ENCODE measurements around the gene KCNS1. TPM values are rescaled to one million over a fixed set of nuclear protein-coding genes. Genes with fewer than 3 reads are reported as not detected.

The KCNS1 gene
- polyA plus RNA-seq, 1 donor (not counting 4 experiments of a cell fraction or from before 2014, with no cell fraction given) = 1.5 TPM

DNA sequence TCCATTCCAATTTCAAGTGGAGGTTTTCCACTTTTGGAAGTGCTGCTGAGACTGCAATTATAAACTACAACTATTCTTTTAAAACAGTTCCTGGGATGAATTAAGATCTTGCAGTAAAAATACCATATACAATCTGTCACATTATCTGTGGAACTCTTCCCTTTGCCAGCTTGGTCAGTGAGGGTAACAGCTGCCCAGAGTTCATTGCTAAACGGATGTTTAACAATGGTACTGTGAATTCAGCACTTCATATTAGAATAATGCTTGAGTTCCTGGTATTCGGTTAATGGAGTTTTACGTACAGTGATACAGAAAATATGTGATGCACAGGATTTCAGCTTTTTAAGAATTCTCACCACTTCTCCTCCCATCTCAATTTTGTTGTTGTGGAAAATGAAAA is 51.5 kb downstream of the KCNS1 start:
- H3K27me3 ChIP-seq (ENCODE audit: control insufficient read depth, extremely low read depth, insufficient read depth, low read length) = no peaks in the 10 kb centered on the region
- dilution Hi-C loops (cut with MboI; ENCODE audit: extremely low pct_ligation_motif_present, low sequenced_read_pairs) = no loop called here
- DNase-seq (ENCODE audit: low read depth, low spot score) (no peak), FAIRE-seq (no peak)
- no peak overlapping the region for H2AFZ ChIP-seq (ENCODE audit: control insufficient read depth, low read length)
- no peaks in the 10 kb centered on the region for H3K9me1 ChIP-seq (ENCODE audit: control insufficient read depth, extremely low read depth, insufficient read depth, low read length)
- H3K4me2 ChIP-seq (ENCODE audit: control insufficient read depth, extremely low read depth, insufficient read depth, low read depth, low read length) = no peak overlapping the region
- H3K9me3 ChIP-seq (ENCODE audit: control insufficient read depth, low read depth, low read length) = no peaks in the 10 kb centered on the region
- H3K27ac ChIP-seq (ENCODE audit: control insufficient read depth, insufficient read depth, low read length) = no peak overlapping the region
- peaks cover 8% of the 10 kb centered on the region for H3K4me1 ChIP-seq (ENCODE audit: control insufficient read depth, extremely low read depth, insufficient read depth, low read length)
- H3K4me3 ChIP-seq (ENCODE audit: control insufficient read depth in 2 of 3, extremely low read depth in 1 of 3, insufficient read depth in 2 of 3, low read depth in 1 of 3, low read length in 3 of 3) = no peak overlapping the region
- TF ChIP-seq, protein P1, sequence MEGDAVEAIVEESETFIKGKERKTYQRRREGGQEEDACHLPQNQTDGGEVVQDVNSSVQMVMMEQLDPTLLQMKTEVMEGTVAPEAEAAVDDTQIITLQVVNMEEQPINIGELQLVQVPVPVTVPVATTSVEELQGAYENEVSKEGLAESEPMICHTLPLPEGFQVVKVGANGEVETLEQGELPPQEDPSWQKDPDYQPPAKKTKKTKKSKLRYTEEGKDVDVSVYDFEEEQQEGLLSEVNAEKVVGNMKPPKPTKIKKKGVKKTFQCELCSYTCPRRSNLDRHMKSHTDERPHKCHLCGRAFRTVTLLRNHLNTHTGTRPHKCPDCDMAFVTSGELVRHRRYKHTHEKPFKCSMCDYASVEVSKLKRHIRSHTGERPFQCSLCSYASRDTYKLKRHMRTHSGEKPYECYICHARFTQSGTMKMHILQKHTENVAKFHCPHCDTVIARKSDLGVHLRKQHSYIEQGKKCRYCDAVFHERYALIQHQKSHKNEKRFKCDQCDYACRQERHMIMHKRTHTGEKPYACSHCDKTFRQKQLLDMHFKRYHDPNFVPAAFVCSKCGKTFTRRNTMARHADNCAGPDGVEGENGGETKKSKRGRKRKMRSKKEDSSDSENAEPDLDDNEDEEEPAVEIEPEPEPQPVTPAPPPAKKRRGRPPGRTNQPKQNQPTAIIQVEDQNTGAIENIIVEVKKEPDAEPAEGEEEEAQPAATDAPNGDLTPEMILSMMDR (optimal IDR thresholded peaks at IDR 0.05 in 1 of 3, IDR thresholded peaks at IDR 0.05 in 1 of 3, conservative IDR thresholded peaks at IDR 0.05 in 1 of 3; ENCODE audit: extremely low read depth in 1 of 3, insufficient read depth in 2 of 3, low read length in 3 of 3) = no peak
- no peak for TF ChIP-seq EZH2 (IDR thresholded peaks at IDR 0.05; ENCODE audit: low read length)
- no peak overlapping the region for H3K9ac ChIP-seq (ENCODE audit: control insufficient read depth, extremely low read depth, insufficient read depth, low read length)
- H3K36me3 ChIP-seq (ENCODE audit: control insufficient read depth in 2 of 2, extremely low read depth in 1 of 2, insufficient read depth in 2 of 2, low read length in 2 of 2) = peaks cover 2 to 16% of the 10 kb centered on the region in 2 experiments
- H3K79me2 ChIP-seq (ENCODE audit: control insufficient read depth, insufficient read depth, low read length) = peaks cover 2% of the 10 kb centered on the region
- no peaks in the 10 kb centered on the region for H4K20me1 ChIP-seq (ENCODE audit: control insufficient read depth, extremely low read depth, insufficient read depth, low read length)

DNA sequence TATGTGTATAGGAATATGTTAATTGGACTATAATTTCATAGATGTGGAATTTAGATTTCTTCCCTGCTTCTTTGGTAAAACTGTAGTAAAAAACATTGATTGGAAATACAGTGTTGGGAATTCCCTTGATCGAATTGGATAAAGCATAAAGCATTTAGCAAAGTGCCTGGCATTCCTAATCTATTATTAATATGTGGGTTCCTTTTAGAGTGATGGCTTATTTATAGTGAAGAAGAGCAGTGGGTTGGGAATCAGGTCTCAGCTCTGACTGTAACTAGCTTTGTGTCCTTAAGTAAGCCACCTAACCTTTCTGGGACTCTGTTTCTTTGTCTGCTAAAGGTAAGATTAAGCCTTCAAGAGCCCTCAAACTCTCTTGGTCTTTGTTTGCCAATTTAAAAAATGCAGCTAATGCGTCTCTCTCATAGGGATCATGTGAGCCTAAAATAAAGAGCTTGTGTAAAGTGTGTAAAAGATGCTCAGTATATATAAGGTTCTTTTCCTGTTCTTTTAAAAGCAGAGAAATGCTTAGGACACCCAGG is 53.3 kb downstream of the KCNS1 start:
- Histone ChIP-seq H3K79me2 (ENCODE audit: control insufficient read depth, insufficient read depth, low read length) (peaks cover 4% of the 10 kb centered on the region), H3K9me3 (ENCODE audit: control insufficient read depth, low read depth, low read length) (no peaks in the 10 kb centered on the region), H3K9me1 (ENCODE audit: control insufficient read depth, extremely low read depth, insufficient read depth, low read length) (no peaks in the 10 kb centered on the region), H3K9ac (ENCODE audit: control insufficient read depth, extremely low read depth, insufficient read depth, low read length) (no peak overlapping the region), H3K4me2 (ENCODE audit: control insufficient read depth, extremely low read depth, insufficient read depth, low read depth, low read length) (no peak overlapping the region), H3K4me1 (ENCODE audit: control insufficient read depth, extremely low read depth, insufficient read depth, low read length) (peaks cover 13% of the 10 kb centered on the region), H3K36me3 (ENCODE audit: control insufficient read depth in 2 of 2, extremely low read depth in 1 of 2, insufficient read depth in 2 of 2, low read length in 2 of 2) (peaks cover 2 to 3% of the 10 kb centered on the region in 2 experiments), H3K27me3 (ENCODE audit: control insufficient read depth, extremely low read depth, insufficient read depth, low read length) (no peaks in the 10 kb centered on the region), H2AFZ (ENCODE audit: control insufficient read depth, low read length) (no peak overlapping the region), H3K27ac (ENCODE audit: control insufficient read depth, insufficient read depth, low read length) (no peak overlapping the region), H3K4me3 (ENCODE audit: control insufficient read depth in 2 of 3, extremely low read depth in 1 of 3, insufficient read depth in 2 of 3, low read depth in 1 of 3, low read length in 3 of 3) (no peak overlapping the region), H4K20me1 (ENCODE audit: control insufficient read depth, extremely low read depth, insufficient read depth, low read length) (no peaks in the 10 kb centered on the region)
- no peak for FAIRE-seq
- TF ChIP-seq EZH2 (IDR thresholded peaks at IDR 0.05; ENCODE audit: low read length) = no peak
- TF ChIP-seq, protein P1 (optimal IDR thresholded peaks at IDR 0.05 in 1 of 3, IDR thresholded peaks at IDR 0.05 in 1 of 3, conservative IDR thresholded peaks at IDR 0.05 in 1 of 3; ENCODE audit: extremely low read depth in 1 of 3, insufficient read depth in 2 of 3, low read length in 3 of 3) = no peak
- no peak for DNase-seq (ENCODE audit: low read depth, low spot score)
- dilution Hi-C loops (cut with MboI; ENCODE audit: extremely low pct_ligation_motif_present, low sequenced_read_pairs) = no loop called here
